BJ (cell line): ENCODE measurements around the gene FASTKD1. TPM values are rescaled to one million over a fixed set of nuclear protein-coding genes. Genes with fewer than 3 reads are reported as not detected.
"Not testable (repeated sequence)": the region's sequence is repeated elsewhere in the genome, so short reads cannot be mapped to it uniquely, and the experiment has no call there.

ENCODE experiments used
- CTCF ChIA-PET: fragments of 350-600 bp; formaldehyde crosslinking; extraction: SDS; loops from one replicate; lab custom pipeline; 2021; ENCODE audit warnings: antibody characterized with exemption, inconsistent platforms; lab: Yijun Ruan, JAX
- POLR2A ChIA-PET: fragments of 300-600 bp; sonication (Branson Sonifier 250); formaldehyde crosslinking; extraction: SDS; loops from one replicate; lab custom pipeline; 2021; ENCODE audit warnings: antibody characterized with exemption; lab: Charles Lee
- DNase-seq: peaks from one replicate; pipeline ENCODE4 v3.0.0-alpha.2; 2011; ENCODE audit warnings: low read depth
- H3K27me3 ChIP-seq: 2 replicates; pipeline ENCODE4 v1.6.0; 2011; ENCODE audit warnings: low read length; ENCODE audit not compliant: control insufficient read depth, insufficient read depth
- H3K36me3 ChIP-seq: 2 replicates; pipeline ENCODE4 v1.5.1; 2011; ENCODE audit warnings: low read length; ENCODE audit not compliant: control insufficient read depth, insufficient read depth
- H3K4me3 ChIP-seq: 2 replicates; pipeline ENCODE4 v1.5.1; 2011; ENCODE audit warnings: low read depth, mild to moderate bottlenecking, control low read depth, low read length
- CTCF ChIP-seq: IDR thresholded peaks from 2 replicates; pipeline ENCODE4 v1.5.1; 2011; ENCODE audit warnings: low read depth, mild to moderate bottlenecking, control low read depth, inconsistent platforms, low read length, moderate library complexity; ENCODE audit not compliant: insufficient read depth
- polyA plus RNA-seq: library from polyadenylated mRNA; depleted of rRNA; stranded (reverse); fragments of >200 nt; gene quantifications from 2 replicates; pipeline ENCODE4 v1.2.3, GENCODE V29; 2011

FASTKD1 gene
- polyA plus RNA-seq, 1 experiment = 5.8 TPM

GRCh38 chr2:169520896-169521295 lies 52.8 kb downstream of the FASTKD1 start:
- no peak for TF ChIP-seq CTCF
- Histone ChIP-seq H3K36me3 (no peaks in the 10 kb centered on the region), H3K27me3 (no peaks in the 10 kb centered on the region), H3K4me3 (no peak overlapping the region)
- CTCF ChIA-PET = interaction anchor here (0.6 to 1.4 kb wide), 3 partner anchors 10 to 270 kb away, joined by 3 read pairs; no protein-coding TSS in a partner anchor
- no peak for DNase-seq
- POLR2A ChIA-PET = no interaction called here

GRCh38 chr2:169516488-169516995 lies 57.1 kb downstream of the FASTKD1 start:
- DNase-seq, H3K36me3 ChIP-seq, POLR2A ChIA-PET: not testable (repeated sequence)

GRCh38 chr2:169514758-169515157 lies 58.9 kb downstream of the FASTKD1 start:
- H3K4me3 ChIP-seq, CTCF ChIA-PET, POLR2A ChIA-PET, H3K27me3 ChIP-seq, DNase-seq, H3K36me3 ChIP-seq: not testable (repeated sequence)

More at GRCh38 chr2:169516488-169516995, 57.1 kb downstream of the FASTKD1 start:
- CTCF ChIA-PET = interaction anchor here (1.3 kb wide), 2 partner anchors 11 kb away, joined by 3 to 5 read pairs; no protein-coding TSS in a partner anchor
- not testable (repeated sequence) for H3K27me3 ChIP-seq, H3K4me3 ChIP-seq

- ChIA-PET POLR2A (no interaction called here), CTCF (interaction anchor here (1.0 to 1.1 kb wide), 2 partner anchors 14 to 160 kb away, joined by 3 read pairs; no protein-coding TSS in a partner anchor)
- Histone ChIP-seq H3K4me3 (no peak overlapping the region), H3K27me3 (no peaks in the 10 kb centered on the region), H3K36me3 (no peaks in the 10 kb centered on the region)
- DNase-seq = no peak
- no peak for TF ChIP-seq CTCF
Measured at GRCh38 chr2:169513926-169514325, 59.7 kb downstream of the FASTKD1 start.

- H3K4me3 ChIP-seq = no peak overlapping the region
- ChIA-PET CTCF (interaction anchor here (1.1 kb wide), 1 partner anchor 161 kb away, joined by 3 read pairs; no protein-coding TSS in a partner anchor), POLR2A (no interaction called here)
- no peaks in the 10 kb centered on the region for H3K36me3 ChIP-seq
- TF ChIP-seq CTCF = no peak
- no peak for DNase-seq
- no peaks in the 10 kb centered on the region for H3K27me3 ChIP-seq
Measured at GRCh38 chr2:169513094-169513493, 60.6 kb downstream of the FASTKD1 start.

GRCh38 chr2:169512525-169512924 lies 61.1 kb downstream of the FASTKD1 start:
- no peak for DNase-seq
- no peaks in the 10 kb centered on the region for H3K27me3 ChIP-seq
- ChIA-PET CTCF (no interaction called here), POLR2A (interaction anchor here (0.5 kb wide), 1 partner anchor 289 kb away, joined by 4 read pairs; no protein-coding TSS in a partner anchor)
- no peak for TF ChIP-seq CTCF
- H3K36me3 ChIP-seq = no peaks in the 10 kb centered on the region
- no peak overlapping the region for H3K4me3 ChIP-seq
